HEK293 (cell line): ENCODE data around the gene COL9A3.

Experiments used
- CTCF ChIA-PET: fragments of 350-600 bp; formaldehyde crosslinking; extraction: SDS; loops from one replicate; lab custom pipeline; 2021; ENCODE audit warnings: antibody characterized with exemption; lab: Yijun Ruan, JAX
- POLR2A ChIA-PET: fragments of 300-600 bp; formaldehyde crosslinking; extraction: SDS; loops from one replicate; lab custom pipeline; 2020; ENCODE audit warnings: antibody characterized with exemption, inconsistent platforms; lab: Yijun Ruan, JAX
- H3K27ac ChIP-seq: fragments of 200-500 bp; sonication (Bioruptor generic); 2 replicates; pipeline ENCODE4 v1.5.1; 2014; ENCODE audit warnings: low read depth, low read length, control low read depth, inconsistent platforms; ENCODE audit errors: extremely low read depth
- H3K36me3 ChIP-seq, 2 experiments: fragments of 200-500 bp in 1 of 2; sonication (Bioruptor generic) in 1 of 2; 1 replicate in 1 of 2; 2 replicates in 1 of 2; pipeline ENCODE4 v1.5.1; 2014 to 2017; ENCODE audit warnings: inconsistent platforms in 2 of 2, low read length in 2 of 2; ENCODE audit not compliant: control insufficient read depth in 2 of 2, insufficient read depth in 1 of 2
- H3K4me1 ChIP-seq: fragments of 200-500 bp; sonication (Bioruptor generic); 2 replicates; pipeline ENCODE4 v1.5.1; 2014; ENCODE audit warnings: mild to moderate bottlenecking, low read length, inconsistent platforms; ENCODE audit not compliant: control insufficient read depth, insufficient read depth
- H3K4me3 ChIP-seq: 2 replicates; pipeline ENCODE4 v1.5.1; 2011; ENCODE audit warnings: low read depth, mild to moderate bottlenecking, control low read depth, low read length, moderate library complexity
- H3K9me3 ChIP-seq: fragments of 200-500 bp; sonication (Bioruptor generic); 2 replicates; pipeline ENCODE4 v1.5.1; 2014; ENCODE audit warnings: low read depth, low read length, inconsistent platforms; ENCODE audit not compliant: control insufficient read depth, insufficient read depth
- EGR2 ChIP-seq: fragments of 450-650 bp; formaldehyde crosslinking; IDR thresholded peaks from 2 replicates; pipeline ENCODE4 v1.5.1; 2016; ENCODE audit warnings: low read depth, missing biosample characterization, missing genetic modification characterization
- GFI1B ChIP-seq: fragments of 450-650 bp; formaldehyde crosslinking; IDR thresholded peaks from 2 replicates; pipeline ENCODE4 v1.5.1; 2016; ENCODE audit warnings: missing biosample characterization, missing genetic modification characterization
- GLI4 ChIP-seq: fragments of 450-650 bp; formaldehyde crosslinking; IDR thresholded peaks from 2 replicates; pipeline ENCODE4 v1.5.1; 2016; ENCODE audit warnings: missing biosample characterization, missing genetic modification characterization
- GLIS1 ChIP-seq: fragments of 450-650 bp; formaldehyde crosslinking; IDR thresholded peaks from 2 replicates; pipeline ENCODE4 v1.5.1; 2016; ENCODE audit warnings: missing biosample characterization, missing genetic modification characterization
- SETDB1 ChIP-seq: IDR thresholded peaks from one replicate; pipeline ENCODE4 v1.6.1; 2017; ENCODE audit warnings: mild to moderate bottlenecking, low read length, moderate library complexity, mixed read lengths; ENCODE audit not compliant: insufficient read length
- ZBTB17 ChIP-seq: fragments of 450-650 bp; formaldehyde crosslinking; IDR thresholded peaks from 2 replicates; pipeline ENCODE4 v1.5.1; 2016; ENCODE audit warnings: missing biosample characterization, missing genetic modification characterization
- ZBTB20 ChIP-seq: fragments of 450-650 bp; formaldehyde crosslinking; IDR thresholded peaks from 2 replicates; pipeline ENCODE4 v1.5.1; 2016; ENCODE audit warnings: missing biosample characterization, missing genetic modification characterization
- ZFHX2 ChIP-seq: fragments of 450-650 bp; formaldehyde crosslinking; conservative IDR thresholded peaks from 2 replicates; pipeline ENCODE4 v1.5.1; 2016; ENCODE audit warnings: missing biosample characterization, missing genetic modification characterization
- ZFP37 ChIP-seq: fragments of 450-650 bp; formaldehyde crosslinking; IDR thresholded peaks from 2 replicates; pipeline ENCODE4 v1.5.1; 2016; ENCODE audit warnings: missing biosample characterization, missing genetic modification characterization
- ZFP69B ChIP-seq: fragments of 450-650 bp; formaldehyde crosslinking; IDR thresholded peaks from 2 replicates; pipeline ENCODE4 v1.5.1; 2016; ENCODE audit warnings: missing biosample characterization, missing genetic modification characterization
- ZNF202 ChIP-seq: fragments of 450-650 bp; formaldehyde crosslinking; IDR thresholded peaks from 2 replicates; pipeline ENCODE4 v1.5.1; 2016; ENCODE audit warnings: missing biosample characterization, missing genetic modification characterization, borderline replicate concordance
- ZNF311 ChIP-seq: fragments of 450-650 bp; formaldehyde crosslinking; IDR thresholded peaks from 2 replicates; pipeline ENCODE4 v1.5.1; 2017; ENCODE audit warnings: missing biosample characterization, missing genetic modification characterization, borderline replicate concordance
- ZNF473 ChIP-seq: fragments of 450-650 bp; formaldehyde crosslinking; IDR thresholded peaks from 2 replicates; pipeline ENCODE4 v1.5.1; 2017; ENCODE audit warnings: missing biosample characterization, missing genetic modification characterization
- ZNF621 ChIP-seq: fragments of 450-650 bp; formaldehyde crosslinking; IDR thresholded peaks from 2 replicates; pipeline ENCODE4 v1.5.1; 2017; ENCODE audit warnings: missing biosample characterization, missing genetic modification characterization
- ZNF639 ChIP-seq: fragments of 450-650 bp; formaldehyde crosslinking; IDR thresholded peaks from 2 replicates; pipeline ENCODE4 v1.5.1; 2016; ENCODE audit warnings: missing biosample characterization, missing genetic modification characterization
- ZNF76 ChIP-seq: fragments of 450-650 bp; formaldehyde crosslinking; IDR thresholded peaks from 2 replicates; pipeline ENCODE4; 2016; ENCODE audit warnings: low read depth, missing biosample characterization, missing genetic modification characterization, borderline replicate concordance
- TF ChIP-seq, protein P1 (sequence below): fragments of 450-650 bp; formaldehyde crosslinking; IDR thresholded peaks from 2 replicates; pipeline ENCODE4 v1.5.0; 2017; ENCODE audit warnings: missing biosample characterization, missing genetic modification characterization, borderline replicate concordance

COL9A3 gene

DNA sequence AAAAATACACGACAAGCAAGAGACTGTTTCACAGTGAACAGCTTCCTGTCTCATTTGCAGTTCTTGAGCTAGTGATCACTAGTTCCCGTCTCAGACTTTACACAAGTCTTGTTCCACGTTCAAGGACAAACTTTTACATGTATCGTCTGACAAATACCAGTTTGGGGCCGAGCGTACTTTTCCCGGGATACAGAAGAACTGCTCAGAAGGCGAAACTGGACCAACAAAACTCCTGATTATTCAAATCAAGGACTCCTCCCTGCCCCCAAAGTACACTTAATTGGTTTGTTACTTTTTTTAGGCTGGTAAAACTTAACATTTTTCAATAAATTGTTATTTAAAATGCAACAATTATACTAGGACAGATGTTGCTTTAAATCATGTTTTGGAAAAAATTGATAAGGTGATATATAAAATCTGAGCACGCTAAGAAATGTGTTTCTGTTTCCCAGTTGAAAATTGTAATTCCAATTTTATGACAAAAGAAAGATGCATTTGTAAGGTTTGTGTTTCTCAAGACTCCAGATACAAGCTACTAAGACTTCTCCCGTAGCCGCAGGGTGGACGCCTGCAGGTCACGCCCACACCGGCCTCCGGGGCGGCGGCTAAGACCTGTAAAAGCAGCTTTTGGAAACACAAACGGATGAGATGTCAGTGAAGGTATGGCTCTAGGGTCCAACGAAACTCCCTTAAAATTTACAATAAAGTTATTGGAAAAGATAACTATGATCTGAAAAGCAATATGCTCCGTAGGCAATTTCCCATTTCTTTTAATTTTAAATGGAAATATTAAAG, 61.6 kb downstream of the COL9A3 start:
- ChIA-PET POLR2A (no interaction called here), CTCF (interaction anchor here (0.5 kb wide), 1 partner anchor 13 kb away, joined by 3 read pairs; no protein-coding TSS in a partner anchor)
- H3K4me3 ChIP-seq = no peak overlapping the region

DNA sequence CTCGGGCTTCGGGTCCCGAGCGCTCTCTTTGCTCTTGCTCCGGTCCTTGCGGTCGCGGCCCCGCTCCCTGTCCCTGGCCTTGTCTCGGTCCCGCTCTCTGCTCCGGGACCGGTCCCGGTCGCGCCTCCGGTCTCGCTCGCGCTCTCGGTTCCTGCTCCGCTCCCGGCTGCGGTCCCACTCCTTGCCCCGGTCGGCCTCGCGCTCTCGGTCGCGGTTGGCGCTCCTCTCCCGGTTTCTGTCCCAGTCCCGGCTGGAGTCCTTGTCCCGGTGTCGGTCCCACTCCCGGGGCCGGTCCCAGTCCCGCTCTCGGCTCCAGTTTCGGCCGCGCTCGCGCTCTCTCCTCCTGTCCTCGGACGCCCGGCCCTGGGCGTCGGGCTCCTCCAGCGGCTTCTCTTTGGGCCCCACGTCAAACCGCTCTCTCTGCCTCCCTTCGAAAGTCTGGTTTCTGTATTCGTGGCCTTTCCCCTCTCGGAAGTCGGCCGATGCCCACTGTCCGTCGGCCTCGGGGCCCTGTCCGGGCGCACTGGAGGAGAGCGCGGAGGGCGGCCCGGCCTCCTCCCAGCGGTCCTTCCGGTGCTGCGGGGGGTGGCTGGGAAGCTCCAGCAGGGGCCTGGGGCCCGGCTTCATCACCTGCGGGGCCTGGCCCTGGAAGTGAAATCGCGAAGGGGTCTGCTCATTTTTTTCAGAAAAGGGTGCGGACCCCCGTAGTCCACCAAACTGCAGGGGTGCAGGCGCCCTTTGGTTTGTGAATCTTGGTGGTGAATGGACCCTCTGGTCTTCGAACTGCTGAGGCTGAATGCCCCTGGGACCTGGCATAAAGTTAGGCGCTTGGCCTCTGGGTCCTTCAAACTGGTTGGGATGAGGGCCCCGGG, 62.7 kb downstream of the COL9A3 start:
- POLR2A ChIA-PET = no interaction called here
- Histone ChIP-seq H3K4me3 (no peak overlapping the region), H3K4me1 (no peaks in the 10 kb centered on the region), H3K9me3 (no peaks in the 10 kb centered on the region), H3K36me3 (peaks cover 0 to 20% of the 10 kb centered on the region in 2 experiments; a peak in 1 of 3 replicates), H3K27ac (no peak overlapping the region)
- CTCF ChIA-PET = no interaction called here
- TF ChIP-seq ZBTB17 = no peak
- TF ChIP-seq ZNF202 (tag by site-specific recombination) = peak; percentile 87

More for the DNA sequence above, 61.6 kb downstream of the COL9A3 start:
- Histone ChIP-seq H3K36me3 (peaks cover 0 to 20% of the 10 kb centered on the region in 2 experiments; a peak in 1 of 3 replicates), H3K9me3 (no peaks in the 10 kb centered on the region), H3K27ac (no peak overlapping the region), H3K4me1 (no peaks in the 10 kb centered on the region)
- TF ChIP-seq ZFHX2 (0 out of 2 replicates have a peak, but pooled peaks have one; percentile 6), ZFP69B (no peak), EGR2 (tag by site-specific recombination) (peak; percentile 50; the same call in 1 of the 2 replicates)

DNA sequence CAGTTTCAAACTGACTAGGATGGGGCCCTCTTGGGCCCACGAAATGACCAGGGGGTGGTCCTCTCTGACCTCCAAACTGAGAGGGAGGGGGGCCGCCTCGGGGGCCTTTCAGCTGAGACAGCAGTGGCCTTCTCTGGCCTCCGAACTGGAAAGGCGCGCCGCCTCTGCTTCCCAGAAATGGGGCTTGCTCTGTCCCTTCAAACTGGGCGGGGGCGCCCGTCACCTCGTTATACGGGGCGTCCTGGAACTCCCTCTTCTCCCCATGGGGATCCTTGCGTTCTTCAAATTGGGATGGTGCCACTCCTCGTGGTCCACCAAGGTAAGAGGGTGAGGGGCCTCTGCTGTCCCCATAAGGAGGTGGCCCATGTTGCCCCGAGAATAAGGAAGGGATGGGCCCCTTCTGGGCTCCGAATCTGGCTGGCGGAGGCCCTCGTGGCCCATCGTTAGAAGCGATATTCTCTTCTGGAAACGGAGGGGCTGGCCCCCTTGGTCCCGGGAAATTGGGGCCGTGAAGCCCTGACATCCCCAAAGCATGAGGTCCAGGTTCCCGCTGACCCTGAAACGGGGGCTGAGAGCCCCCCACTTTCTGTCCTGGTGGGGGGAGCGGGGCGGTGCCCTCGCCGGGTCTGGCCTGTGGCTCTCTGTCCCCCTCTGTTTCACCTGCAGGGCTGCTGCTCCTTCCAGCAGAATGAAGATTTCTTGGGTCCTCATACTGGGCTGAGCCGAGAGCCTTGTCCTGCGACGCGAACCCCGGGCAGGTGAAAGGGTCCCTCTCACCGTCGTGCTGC, 63.5 kb downstream of the COL9A3 start:
- TF ChIP-seq GLI4 (no peak), GFI1B (tag by site-specific recombination) (no peak), SETDB1 (no peak), GLIS1 (tag by site-specific recombination) (no peak), ZNF639 (tag by site-specific recombination) (no peak), ZBTB20 (tag by site-specific recombination) (no peak), ZNF473 (tag by site-specific recombination) (no peak), ZFP37 (no peak), ZNF311 (tag by site-specific recombination) (no peak), ZNF76 (tag by site-specific recombination) (no peak), ZNF621 (tag by site-specific recombination) (no peak)
- TF ChIP-seq, protein P1, sequence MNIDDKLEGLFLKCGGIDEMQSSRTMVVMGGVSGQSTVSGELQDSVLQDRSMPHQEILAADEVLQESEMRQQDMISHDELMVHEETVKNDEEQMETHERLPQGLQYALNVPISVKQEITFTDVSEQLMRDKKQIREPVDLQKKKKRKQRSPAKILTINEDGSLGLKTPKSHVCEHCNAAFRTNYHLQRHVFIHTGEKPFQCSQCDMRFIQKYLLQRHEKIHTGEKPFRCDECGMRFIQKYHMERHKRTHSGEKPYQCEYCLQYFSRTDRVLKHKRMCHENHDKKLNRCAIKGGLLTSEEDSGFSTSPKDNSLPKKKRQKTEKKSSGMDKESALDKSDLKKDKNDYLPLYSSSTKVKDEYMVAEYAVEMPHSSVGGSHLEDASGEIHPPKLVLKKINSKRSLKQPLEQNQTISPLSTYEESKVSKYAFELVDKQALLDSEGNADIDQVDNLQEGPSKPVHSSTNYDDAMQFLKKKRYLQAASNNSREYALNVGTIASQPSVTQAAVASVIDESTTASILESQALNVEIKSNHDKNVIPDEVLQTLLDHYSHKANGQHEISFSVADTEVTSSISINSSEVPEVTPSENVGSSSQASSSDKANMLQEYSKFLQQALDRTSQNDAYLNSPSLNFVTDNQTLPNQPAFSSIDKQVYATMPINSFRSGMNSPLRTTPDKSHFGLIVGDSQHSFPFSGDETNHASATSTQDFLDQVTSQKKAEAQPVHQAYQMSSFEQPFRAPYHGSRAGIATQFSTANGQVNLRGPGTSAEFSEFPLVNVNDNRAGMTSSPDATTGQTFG = no peak
- Histone ChIP-seq H3K4me1 (no peaks in the 10 kb centered on the region), H3K9me3 (no peaks in the 10 kb centered on the region), H3K27ac (no peak overlapping the region), H3K4me3 (no peak overlapping the region), H3K36me3 (peaks cover 0 to 20% of the 10 kb centered on the region in 2 experiments; a peak in 1 of 3 replicates)
- POLR2A ChIA-PET = no interaction called here
- CTCF ChIA-PET = no interaction called here
